ENCODE data around the gene FOCAD.

- no peak for TF ChIP-seq CTCF (IDR thresholded peaks at IDR 0.05)
- no peak for TF ChIP-seq POLR2AphosphoS5 (IDR thresholded peaks at IDR 0.05)
- TF ChIP-seq EP300 (IDR thresholded peaks at IDR 0.05): no peak
- no peak for TF ChIP-seq POLR2A (IDR thresholded peaks at IDR 0.05; ENCODE audit: low read depth)
These were observed 9.0 kb downstream of the FOCAD start for GRCh38 chr9:20693068-20693467.

All from esophagus muscularis mucosa (tissue), 4 donors.